ENCODE results near the gene EPGN. TPM values are rescaled to one million over a fixed set of nuclear protein-coding genes. Genes with fewer than 3 reads are reported as not detected.

EPGN gene
- total RNA-seq, 2 experiments from 2014 or later = not detected

GRCh38 chr4:74314329-74314728 is 6.1 kb downstream of the EPGN start:
- Mint-ChIP-seq H3K4me1 (ENCODE audit: low read depth) (peaks cover 4% of the 10 kb centered on the region), H3K27me3 (ENCODE audit: low read depth) (no peaks in the 10 kb centered on the region), H3K4me3 (no peak overlapping the region), H3K9me3 (no peaks in the 10 kb centered on the region), H3K36me3 (ENCODE audit: low read depth) (no peaks in the 10 kb centered on the region), H3K27ac (no peak overlapping the region)
- intact Hi-C loops (cut with micrococcal nuclease) = loop anchor here (5.0 kb wide), 1 partner anchor 652 kb away; no protein-coding TSS in a partner anchor
- CTCF ChIA-PET = interaction anchor here (1.0 to 1.6 kb wide), 3 partner anchors 9 to 125 kb away, joined by 3 to 6 read pairs (median 5); no protein-coding TSS in a partner anchor
- DNase-seq = no peak

GRCh38 chr4:74314944-74315343 is 6.7 kb downstream of the EPGN start:
- no peaks in the 10 kb centered on the region for H3K9me3 Mint-ChIP-seq
- intact Hi-C loops (cut with micrococcal nuclease) = loop anchor here (5.0 kb wide), 1 partner anchor 653 kb away; no protein-coding TSS in a partner anchor
- CTCF ChIA-PET = interaction anchor here (0.6 to 1.6 kb wide), 3 partner anchors 9 to 87 kb away, joined by 3 to 6 read pairs (median 5); no protein-coding TSS in a partner anchor

GRCh38 chr4:74315376-74315775 is 7.1 kb downstream of the EPGN start:
- CTCF ChIA-PET = interaction anchor here (0.6 to 1.6 kb wide), 3 partner anchors 10 to 87 kb away, joined by 3 to 6 read pairs (median 5); no protein-coding TSS in a partner anchor
- no peaks in the 10 kb centered on the region for H3K27me3 Mint-ChIP-seq (ENCODE audit: low read depth)
- no peaks in the 10 kb centered on the region for H3K9me3 Mint-ChIP-seq
- H3K4me1 Mint-ChIP-seq (ENCODE audit: low read depth) = no peaks in the 10 kb centered on the region
- no peak overlapping the region for H3K27ac Mint-ChIP-seq
- no peak overlapping the region for H3K4me3 Mint-ChIP-seq
- no peak for DNase-seq
- H3K36me3 Mint-ChIP-seq (ENCODE audit: low read depth) = no peaks in the 10 kb centered on the region
- intact Hi-C loops (cut with micrococcal nuclease) = no loop called here

More at GRCh38 chr4:74314944-74315343, 6.7 kb downstream of the EPGN start:
- H3K27ac Mint-ChIP-seq = no peak overlapping the region
- H3K4me1 Mint-ChIP-seq (ENCODE audit: low read depth) = no peaks in the 10 kb centered on the region
- H3K36me3 Mint-ChIP-seq (ENCODE audit: low read depth) = no peaks in the 10 kb centered on the region
- H3K4me3 Mint-ChIP-seq = no peak overlapping the region
- no peaks in the 10 kb centered on the region for H3K27me3 Mint-ChIP-seq (ENCODE audit: low read depth)
- DNase-seq = no peak

GRCh38 chr4:74316397-74316796 is 8.1 kb downstream of the EPGN start:
- Mint-ChIP-seq H3K27me3 (ENCODE audit: low read depth) (peaks cover 4% of the 10 kb centered on the region), H3K4me3 (no peak overlapping the region), H3K27ac (no peak overlapping the region), H3K9me3 (no peaks in the 10 kb centered on the region), H3K4me1 (ENCODE audit: low read depth) (no peaks in the 10 kb centered on the region), H3K36me3 (ENCODE audit: low read depth) (no peaks in the 10 kb centered on the region)
- intact Hi-C loops (cut with micrococcal nuclease) = no loop called here
- no peak for DNase-seq
- CTCF ChIA-PET = interaction anchor here (0.6 to 1.9 kb wide), 3 partner anchors 128 to 464 kb away, joined by 3 to 4 read pairs (median 3); no protein-coding TSS in a partner anchor

- DNase-seq = no peak
- H3K9me3 Mint-ChIP-seq = no peaks in the 10 kb centered on the region
- intact Hi-C loops (cut with micrococcal nuclease) = no loop called here
- H3K4me3 Mint-ChIP-seq = no peak overlapping the region
- H3K4me1 Mint-ChIP-seq (ENCODE audit: low read depth) = no peaks in the 10 kb centered on the region
- H3K27me3 Mint-ChIP-seq (ENCODE audit: low read depth) = peaks cover 9% of the 10 kb centered on the region
- H3K36me3 Mint-ChIP-seq (ENCODE audit: low read depth) = no peaks in the 10 kb centered on the region
- H3K27ac Mint-ChIP-seq = no peak overlapping the region
- CTCF ChIA-PET = interaction anchor here (0.9 to 1.9 kb wide), 5 partner anchors 57 to 306 kb away, joined by 3 to 4 read pairs (median 4); no protein-coding TSS in a partner anchor
Observed at GRCh38 chr4:74317616-74318246, 9.5 kb downstream of the EPGN start.

- Mint-ChIP-seq H3K36me3 (ENCODE audit: low read depth) (no peaks in the 10 kb centered on the region), H3K4me3 (no peak overlapping the region), H3K4me1 (ENCODE audit: low read depth) (no peaks in the 10 kb centered on the region), H3K27me3 (ENCODE audit: low read depth) (peaks cover 12% of the 10 kb centered on the region), H3K9me3 (no peaks in the 10 kb centered on the region), H3K27ac (no peak overlapping the region)
- CTCF ChIA-PET = interaction anchor here (0.6 to 3.4 kb wide), 7 partner anchors 35 to 357 kb away, joined by 3 to 28 read pairs (median 3); no protein-coding TSS in a partner anchor
- no peak for DNase-seq
- intact Hi-C loops (cut with micrococcal nuclease) = no loop called here
Observed at GRCh38 chr4:74318276-74318675, 10.0 kb downstream of the EPGN start.

- no peak overlapping the region for H3K4me3 Mint-ChIP-seq
- H3K27ac Mint-ChIP-seq = no peak overlapping the region
- intact Hi-C loops (cut with micrococcal nuclease) = no loop called here
- H3K36me3 Mint-ChIP-seq (ENCODE audit: low read depth) = no peaks in the 10 kb centered on the region
- no peaks in the 10 kb centered on the region for H3K4me1 Mint-ChIP-seq (ENCODE audit: low read depth)
- CTCF ChIA-PET = interaction anchor here (0.7 to 3.4 kb wide), 6 partner anchors 10 to 356 kb away, joined by 3 to 28 read pairs (median 4); partner anchors contain the start of gene EPGN
- no peak for DNase-seq
- no peaks in the 10 kb centered on the region for H3K9me3 Mint-ChIP-seq
- H3K27me3 Mint-ChIP-seq (ENCODE audit: low read depth) = peaks cover 19% of the 10 kb centered on the region
Observed at GRCh38 chr4:74319470-74319869, 11.2 kb downstream of the EPGN start.

GRCh38 chr4:74320559-74321118 is 12.4 kb downstream of the EPGN start:
- H3K4me1 Mint-ChIP-seq (ENCODE audit: low read depth) = no peaks in the 10 kb centered on the region
- DNase-seq = peak; percentile 56
- intact Hi-C loops (cut with micrococcal nuclease) = loop anchor here (1.0 to 2.0 kb wide), 6 partner anchors 51 to 355 kb away; partner anchors contain the start of gene AREG
- H3K27ac Mint-ChIP-seq = no peak overlapping the region
- H3K27me3 Mint-ChIP-seq (ENCODE audit: low read depth) = peaks cover 19% of the 10 kb centered on the region
- H3K36me3 Mint-ChIP-seq (ENCODE audit: low read depth) = no peaks in the 10 kb centered on the region
- H3K9me3 Mint-ChIP-seq = no peaks in the 10 kb centered on the region
- H3K4me3 Mint-ChIP-seq = no peak overlapping the region
- CTCF ChIA-PET = interaction anchor here (0.7 to 3.4 kb wide), 11 partner anchors 11 to 355 kb away, joined by 3 to 28 read pairs (median 4); partner anchors contain the start of gene EREG

- no peaks in the 10 kb centered on the region for H3K4me1 Mint-ChIP-seq (ENCODE audit: low read depth)
- intact Hi-C loops (cut with micrococcal nuclease) = no loop called here
- CTCF ChIA-PET = interaction anchor here (0.7 to 1.8 kb wide), 5 partner anchors 49 to 350 kb away, joined by 3 to 5 read pairs (median 4); no protein-coding TSS in a partner anchor
Observed at GRCh38 chr4:74322301-74322700, 14.0 kb downstream of the EPGN start.

GRCh38 chr4:74323663-74324062 is 15.4 kb downstream of the EPGN start:
- H3K4me3 Mint-ChIP-seq = no peak overlapping the region
- peaks cover 25% of the 10 kb centered on the region for H3K27me3 Mint-ChIP-seq (ENCODE audit: low read depth)
- CTCF ChIA-PET = no interaction called here
- H3K36me3 Mint-ChIP-seq (ENCODE audit: low read depth) = no peaks in the 10 kb centered on the region
- no peak overlapping the region for H3K27ac Mint-ChIP-seq
- no peaks in the 10 kb centered on the region for H3K4me1 Mint-ChIP-seq (ENCODE audit: low read depth)
- no peaks in the 10 kb centered on the region for H3K9me3 Mint-ChIP-seq
- no peak for DNase-seq
- intact Hi-C loops (cut with micrococcal nuclease) = no loop called here

More at GRCh38 chr4:74322301-74322700, 14.0 kb downstream of the EPGN start:
- no peak for DNase-seq
- no peak overlapping the region for H3K4me3 Mint-ChIP-seq
- no peak overlapping the region for H3K27ac Mint-ChIP-seq
- H3K36me3 Mint-ChIP-seq (ENCODE audit: low read depth) = no peaks in the 10 kb centered on the region
- no peaks in the 10 kb centered on the region for H3K9me3 Mint-ChIP-seq
- H3K27me3 Mint-ChIP-seq (ENCODE audit: low read depth) = peaks cover 19% of the 10 kb centered on the region

GRCh38 chr4:74324262-74324661 is 16.0 kb downstream of the EPGN start:
- Mint-ChIP-seq H3K9me3 (no peaks in the 10 kb centered on the region), H3K27me3 (ENCODE audit: low read depth) (peaks cover 31% of the 10 kb centered on the region), H3K27ac (no peak overlapping the region), H3K4me1 (ENCODE audit: low read depth) (no peaks in the 10 kb centered on the region), H3K36me3 (ENCODE audit: low read depth) (no peaks in the 10 kb centered on the region), H3K4me3 (no peak overlapping the region)
- no peak for DNase-seq
- intact Hi-C loops (cut with micrococcal nuclease) = no loop called here
- CTCF ChIA-PET = interaction anchor here (0.7 kb wide), 1 partner anchor 350 kb away, joined by 5 read pairs; no protein-coding TSS in a partner anchor

- no peaks in the 10 kb centered on the region for H3K9me3 Mint-ChIP-seq
- CTCF ChIA-PET = no interaction called here
- H3K27ac Mint-ChIP-seq = no peak overlapping the region
- H3K4me3 Mint-ChIP-seq = no peak overlapping the region
- no peak for DNase-seq
- no peaks in the 10 kb centered on the region for H3K36me3 Mint-ChIP-seq (ENCODE audit: low read depth)
- peaks cover 34% of the 10 kb centered on the region for H3K27me3 Mint-ChIP-seq (ENCODE audit: low read depth)
- no peaks in the 10 kb centered on the region for H3K4me1 Mint-ChIP-seq (ENCODE audit: low read depth)
- intact Hi-C loops (cut with micrococcal nuclease) = no loop called here
Observed at GRCh38 chr4:74325886-74326285, 17.6 kb downstream of the EPGN start.

Data from activated naive CD4-positive, alpha-beta T cell treated with anti-CD3 and anti-CD28 coated beads for 36 hours (primary cell).